ENCODE measurements around the gene IQUB. TPM values are rescaled to one million over a fixed set of nuclear protein-coding genes. Genes with fewer than 3 reads are reported as not detected.
"Not testable (repeated sequence)": the region's sequence is repeated elsewhere in the genome, so short reads cannot be mapped to it uniquely, and the experiment has no call there.

Gene IQUB
- total RNA-seq, 1 donor from 2014 or later = 0.56 TPM

DNA sequence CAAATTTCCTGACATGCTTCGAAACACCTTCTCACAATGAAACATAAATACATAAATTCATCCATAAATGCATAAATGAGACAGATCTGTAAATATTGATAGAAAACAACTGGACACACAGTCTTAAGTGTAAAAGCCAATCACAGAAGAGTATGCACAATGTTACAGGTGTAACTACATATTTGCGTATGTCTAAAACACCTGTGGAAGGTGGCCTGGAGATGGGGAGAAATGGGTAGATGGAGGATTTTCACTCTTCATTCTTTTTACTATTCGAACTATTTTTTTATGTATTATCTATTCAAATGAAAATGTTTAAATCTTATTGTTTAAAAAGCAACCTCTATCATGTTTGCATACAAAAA lies 860 bp downstream of the IQUB start:
- no peak overlapping the region for H3K27ac Mint-ChIP-seq (ENCODE audit: unreplicated experiment)
- no peaks in the 10 kb centered on the region for H3K9me3 Mint-ChIP-seq
- peak overlapping the region; percentile 98 for H3K4me3 Mint-ChIP-seq
- DNase-seq (ENCODE audit: low read depth, low spot score) = no peak
- no peaks in the 10 kb centered on the region for H3K36me3 Mint-ChIP-seq (ENCODE audit: low read depth)
- H3K4me1 Mint-ChIP-seq = peaks cover 31% of the 10 kb centered on the region
- TF ChIP-seq, protein P1, sequence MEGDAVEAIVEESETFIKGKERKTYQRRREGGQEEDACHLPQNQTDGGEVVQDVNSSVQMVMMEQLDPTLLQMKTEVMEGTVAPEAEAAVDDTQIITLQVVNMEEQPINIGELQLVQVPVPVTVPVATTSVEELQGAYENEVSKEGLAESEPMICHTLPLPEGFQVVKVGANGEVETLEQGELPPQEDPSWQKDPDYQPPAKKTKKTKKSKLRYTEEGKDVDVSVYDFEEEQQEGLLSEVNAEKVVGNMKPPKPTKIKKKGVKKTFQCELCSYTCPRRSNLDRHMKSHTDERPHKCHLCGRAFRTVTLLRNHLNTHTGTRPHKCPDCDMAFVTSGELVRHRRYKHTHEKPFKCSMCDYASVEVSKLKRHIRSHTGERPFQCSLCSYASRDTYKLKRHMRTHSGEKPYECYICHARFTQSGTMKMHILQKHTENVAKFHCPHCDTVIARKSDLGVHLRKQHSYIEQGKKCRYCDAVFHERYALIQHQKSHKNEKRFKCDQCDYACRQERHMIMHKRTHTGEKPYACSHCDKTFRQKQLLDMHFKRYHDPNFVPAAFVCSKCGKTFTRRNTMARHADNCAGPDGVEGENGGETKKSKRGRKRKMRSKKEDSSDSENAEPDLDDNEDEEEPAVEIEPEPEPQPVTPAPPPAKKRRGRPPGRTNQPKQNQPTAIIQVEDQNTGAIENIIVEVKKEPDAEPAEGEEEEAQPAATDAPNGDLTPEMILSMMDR (conservative IDR thresholded peaks at IDR 0.05) = no peak
- H3K27me3 Mint-ChIP-seq (ENCODE audit: low read depth) = no peaks in the 10 kb centered on the region

DNA sequence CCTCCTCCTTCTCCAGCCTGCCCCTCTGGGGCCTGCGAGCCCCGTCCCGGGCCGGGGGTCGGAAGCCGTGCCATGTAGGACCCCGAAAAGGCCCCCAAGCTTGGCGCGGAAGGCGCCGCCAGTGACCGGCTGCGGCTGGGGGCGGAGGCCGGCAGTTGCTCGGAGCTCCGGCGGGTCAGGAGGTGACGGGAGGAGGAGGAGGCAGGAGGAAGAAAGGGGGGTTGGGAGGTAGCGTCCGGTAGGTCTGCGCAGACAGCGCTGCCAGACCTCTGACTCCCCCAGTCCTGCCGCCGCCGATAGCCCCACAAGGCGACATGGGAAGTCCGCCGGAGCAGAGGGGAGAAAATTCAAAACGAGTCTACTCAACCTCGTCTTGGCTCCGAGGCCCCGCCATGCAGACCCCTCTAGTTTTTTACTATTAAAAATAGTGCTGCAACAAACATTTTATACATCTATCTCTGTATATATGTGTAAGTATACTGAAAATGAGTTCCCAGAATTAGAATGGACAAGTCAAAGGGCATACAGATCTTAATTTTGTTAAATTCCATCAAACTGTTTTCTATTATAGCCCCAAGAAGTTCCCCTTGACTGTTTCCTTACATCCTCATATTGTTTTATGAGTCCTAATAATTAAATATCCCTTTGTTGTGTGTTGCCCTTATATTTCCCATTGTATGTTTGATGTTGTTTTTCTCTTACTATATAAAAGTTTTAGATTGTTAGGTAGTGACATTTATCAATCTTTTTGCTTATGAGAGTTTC lies 1.4 kb downstream of the IQUB start:
- peak; percentile 50 for DNase-seq (ENCODE audit: low read depth, low spot score)
- not testable (repeated sequence) for H3K9me3 Mint-ChIP-seq; H3K36me3 Mint-ChIP-seq (ENCODE audit: low read depth); H3K27me3 Mint-ChIP-seq (ENCODE audit: low read depth); H3K27ac Mint-ChIP-seq (ENCODE audit: unreplicated experiment)
- peaks cover 37% of the 10 kb centered on the region for H3K4me1 Mint-ChIP-seq
- H3K4me3 Mint-ChIP-seq = peak overlapping the region; percentile 98

DNA sequence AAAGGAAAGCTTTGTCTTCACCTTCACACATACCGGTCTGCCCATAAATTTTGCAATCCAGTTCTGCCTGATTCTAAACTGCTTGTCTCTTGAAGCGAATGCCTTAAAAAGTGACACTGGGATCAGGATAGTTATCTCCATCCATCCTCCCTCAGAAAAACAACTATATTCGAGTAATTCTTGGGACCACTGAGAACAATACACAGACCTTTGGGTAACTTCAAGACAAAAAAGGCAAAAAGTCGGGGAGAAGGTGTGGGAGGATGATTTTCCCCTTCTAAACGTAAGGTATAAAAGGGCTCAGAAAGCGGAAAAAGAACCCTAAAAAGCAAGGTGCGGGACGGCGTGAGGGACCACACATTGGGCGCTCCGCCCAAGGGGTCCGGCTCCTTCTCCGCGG lies 2.1 kb downstream of the IQUB start:
- not testable (repeated sequence) for H3K27me3 Mint-ChIP-seq (ENCODE audit: low read depth); DNase-seq (ENCODE audit: low read depth, low spot score); H3K9me3 Mint-ChIP-seq; H3K36me3 Mint-ChIP-seq (ENCODE audit: low read depth); H3K27ac Mint-ChIP-seq (ENCODE audit: unreplicated experiment)
- H3K4me1 Mint-ChIP-seq = peaks cover 38% of the 10 kb centered on the region
- peak overlapping the region; percentile 84 for H3K4me3 Mint-ChIP-seq

DNA sequence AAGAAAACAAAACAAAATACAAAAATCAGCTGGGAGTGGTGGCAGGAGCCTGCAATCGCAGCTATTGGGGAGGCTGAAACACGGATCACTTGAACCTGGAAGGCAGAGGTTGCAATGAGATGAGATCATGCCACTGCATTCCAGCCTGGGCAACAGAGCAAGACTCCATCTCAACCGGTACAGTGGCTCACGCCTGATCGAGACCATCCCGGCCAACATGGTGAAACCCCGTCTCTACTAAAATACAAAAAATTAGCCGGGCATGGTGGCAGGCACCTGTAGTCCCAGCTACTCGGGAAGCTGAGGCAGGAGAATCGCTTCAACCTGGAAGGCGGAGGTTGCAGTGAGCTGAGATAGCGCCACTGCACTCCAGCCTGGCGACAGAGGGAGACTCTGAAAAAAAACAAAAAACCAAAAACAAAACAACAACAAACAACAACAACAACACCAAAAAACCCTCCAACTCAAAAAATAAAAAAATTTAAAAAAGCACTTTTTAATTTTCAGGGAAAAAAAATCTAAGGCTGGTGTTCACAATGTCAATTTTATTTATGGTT lies 4.3 kb downstream of the IQUB start:
- H3K36me3 Mint-ChIP-seq (ENCODE audit: low read depth); H3K27ac Mint-ChIP-seq (ENCODE audit: unreplicated experiment); DNase-seq (ENCODE audit: low read depth, low spot score); H3K9me3 Mint-ChIP-seq; H3K4me3 Mint-ChIP-seq; H3K27me3 Mint-ChIP-seq (ENCODE audit: low read depth): not testable (repeated sequence)
- peaks cover 35% of the 10 kb centered on the region for H3K4me1 Mint-ChIP-seq

DNA sequence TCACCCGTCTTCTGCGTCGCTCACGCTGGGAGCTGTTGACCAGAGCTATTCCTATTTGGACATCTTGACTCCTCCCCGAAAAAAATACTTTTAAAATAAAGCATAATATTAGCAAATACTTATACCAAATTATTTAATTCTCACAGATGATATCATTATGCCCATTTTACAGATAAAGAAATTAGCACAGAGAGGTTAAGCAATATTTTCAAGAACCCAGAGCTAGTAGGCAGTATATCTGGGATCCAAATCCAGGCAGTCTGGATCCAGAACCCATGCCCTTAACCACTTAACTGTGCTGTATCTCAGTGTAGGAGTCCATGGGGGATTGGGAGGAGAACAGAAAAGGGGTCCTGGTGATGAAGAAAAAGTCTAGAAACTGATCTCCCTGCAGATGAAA lies 6.1 kb downstream of the IQUB start:
- H3K27ac Mint-ChIP-seq (ENCODE audit: unreplicated experiment) = peak overlapping the region; percentile 96
- peak overlapping the region; percentile 90 for H3K4me3 Mint-ChIP-seq
- peaks cover 20% of the 10 kb centered on the region for H3K4me1 Mint-ChIP-seq
- no peaks in the 10 kb centered on the region for H3K9me3 Mint-ChIP-seq
- no peaks in the 10 kb centered on the region for H3K27me3 Mint-ChIP-seq (ENCODE audit: low read depth)
- DNase-seq (ENCODE audit: low read depth, low spot score) = no peak
- H3K36me3 Mint-ChIP-seq (ENCODE audit: low read depth) = peaks cover 5% of the 10 kb centered on the region
- TF ChIP-seq, protein P1 (conservative IDR thresholded peaks at IDR 0.05) = no peak

DNA sequence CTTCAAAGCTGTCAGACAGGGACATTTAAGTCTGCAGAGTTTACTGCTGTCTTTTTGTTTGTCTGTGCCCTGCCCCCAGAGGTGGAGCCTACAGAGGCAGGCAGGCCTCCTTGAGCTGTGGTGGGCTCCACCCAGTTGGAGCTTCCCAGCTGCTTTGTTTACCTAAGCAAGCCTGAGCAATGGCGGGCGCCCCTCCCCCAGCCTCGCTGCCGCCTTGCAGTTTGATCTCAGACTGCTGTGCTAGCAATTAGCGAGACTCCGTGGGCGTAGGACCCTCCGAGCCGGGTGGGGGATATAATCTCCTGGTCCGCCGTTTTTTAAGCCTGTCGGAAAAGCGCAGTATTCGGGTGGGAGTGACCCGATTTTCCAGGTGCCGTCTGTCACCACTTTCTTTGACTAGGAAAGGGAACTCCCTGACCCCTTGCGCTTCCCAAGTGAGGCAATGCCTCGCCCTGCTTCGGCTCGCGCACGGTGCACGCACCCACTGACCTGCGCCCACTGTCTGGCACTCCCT lies 6.6 kb downstream of the IQUB start:
- H3K27me3 Mint-ChIP-seq (ENCODE audit: low read depth); H3K9me3 Mint-ChIP-seq; H3K36me3 Mint-ChIP-seq (ENCODE audit: low read depth): not testable (repeated sequence)
- peaks cover 16% of the 10 kb centered on the region for H3K4me1 Mint-ChIP-seq
- peak; percentile 6 for DNase-seq (ENCODE audit: low read depth, low spot score)
- H3K4me3 Mint-ChIP-seq = peak overlapping the region; percentile 90
- H3K27ac Mint-ChIP-seq (ENCODE audit: unreplicated experiment) = peak overlapping the region; percentile 96

DNA sequence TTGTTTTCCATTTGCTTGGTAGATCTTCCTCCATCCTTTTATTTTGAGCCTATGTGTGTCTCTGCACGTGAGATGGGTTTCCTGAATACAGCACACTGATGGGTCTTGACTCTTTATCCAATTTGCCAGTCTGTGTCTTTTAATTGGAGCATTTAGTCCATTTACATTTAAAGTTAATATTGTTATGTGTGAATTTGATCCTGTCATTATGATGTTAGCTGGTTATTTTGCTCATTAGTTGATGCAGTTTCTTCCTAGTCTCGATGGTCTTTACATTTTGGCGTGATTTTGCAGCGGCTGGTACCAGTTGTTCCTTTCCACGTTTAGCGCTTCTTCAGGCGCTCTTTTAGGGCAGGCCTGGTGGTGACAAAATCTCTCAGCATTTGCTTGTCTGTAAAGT lies 7.9 kb downstream of the IQUB start:
- H3K4me1 Mint-ChIP-seq; DNase-seq (ENCODE audit: low read depth, low spot score); H3K27ac Mint-ChIP-seq (ENCODE audit: unreplicated experiment); H3K4me3 Mint-ChIP-seq; H3K36me3 Mint-ChIP-seq (ENCODE audit: low read depth); H3K27me3 Mint-ChIP-seq (ENCODE audit: low read depth); H3K9me3 Mint-ChIP-seq: not testable (repeated sequence)

DNA sequence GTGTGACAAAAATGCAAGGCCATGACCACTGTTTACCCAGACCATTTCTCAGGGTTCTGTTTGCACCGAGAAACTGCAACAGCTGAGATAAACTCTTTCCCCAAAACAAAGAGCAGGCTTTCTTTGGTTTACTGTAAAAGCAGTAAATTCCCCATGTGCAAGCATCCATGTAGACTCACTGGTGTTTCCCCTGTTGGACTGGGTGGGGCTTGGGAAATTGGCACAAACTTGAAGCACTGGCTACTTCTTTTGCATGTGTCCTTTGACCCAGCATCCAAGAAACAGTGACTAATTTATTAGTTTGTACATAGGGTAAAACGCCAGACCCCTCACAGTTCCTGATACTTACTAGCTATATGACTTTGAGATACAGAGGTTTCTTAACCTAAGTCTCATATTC lies 12.3 kb downstream of the IQUB start:
- Mint-ChIP-seq H3K27ac (ENCODE audit: unreplicated experiment) (no peak overlapping the region), H3K4me1 (no peaks in the 10 kb centered on the region), H3K36me3 (ENCODE audit: low read depth) (peaks cover 5% of the 10 kb centered on the region), H3K27me3 (ENCODE audit: low read depth) (no peaks in the 10 kb centered on the region), H3K4me3 (no peak overlapping the region), H3K9me3 (no peaks in the 10 kb centered on the region)
- no peak for DNase-seq (ENCODE audit: low read depth, low spot score)
- TF ChIP-seq, protein P1 (conservative IDR thresholded peaks at IDR 0.05) = no peak
